DMS153 treated with DMSO at 0.1 percent for 48 hours (cell line): ENCODE measurements around the gene ZDHHC11.
"Not testable (repeated sequence)": the region's sequence is repeated elsewhere in the genome, so short reads cannot be mapped to it uniquely, and the experiment has no call there.

ENCODE experiments used
- DNase-seq: peaks from one replicate; lab custom pipeline; 2025; ENCODE audit not compliant: unreplicated experiment; lab: John Stamatoyannopoulos, UW

Gene ZDHHC11

GRCh38 chr5:815449-815848, 35.3 kb downstream of the ZDHHC11 start:
- DNase-seq: no peak

- DNase-seq: not testable (repeated sequence)
Measured at GRCh38 chr5:813575-813974, 37.2 kb downstream of the ZDHHC11 start.

GRCh38 chr5:811384-811783, 39.4 kb downstream of the ZDHHC11 start:
- not testable (repeated sequence) for DNase-seq

- not testable (repeated sequence) for DNase-seq
Measured at GRCh38 chr5:807719-808514, 42.9 kb downstream of the ZDHHC11 start.

GRCh38 chr5:801472-801871, 49.3 kb downstream of the ZDHHC11 start:
- no peak for DNase-seq

GRCh38 chr5:801055-801454, 49.7 kb downstream of the ZDHHC11 start:
- DNase-seq: not testable (repeated sequence)

- not testable (repeated sequence) for DNase-seq
Measured at GRCh38 chr5:798505-799138, 52.2 kb downstream of the ZDHHC11 start.

GRCh38 chr5:797986-798385, 52.8 kb downstream of the ZDHHC11 start:
- not testable (repeated sequence) for DNase-seq

- DNase-seq: not testable (repeated sequence)
Measured at GRCh38 chr5:795873-796272, 54.9 kb downstream of the ZDHHC11 start.

GRCh38 chr5:794948-795347, 55.8 kb downstream of the ZDHHC11 start:
- DNase-seq: not testable (repeated sequence)

- DNase-seq: not testable (repeated sequence)
Measured at GRCh38 chr5:788703-789102, 62.1 kb downstream of the ZDHHC11 start.

- not testable (repeated sequence) for DNase-seq
Measured at GRCh38 chr5:787857-788233, 62.9 kb downstream of the ZDHHC11 start.

GRCh38 chr5:787224-787856, 63.4 kb downstream of the ZDHHC11 start:
- DNase-seq: not testable (repeated sequence)

- DNase-seq: not testable (repeated sequence)
Measured at GRCh38 chr5:785181-785705, 65.5 kb downstream of the ZDHHC11 start.

GRCh38 chr5:784428-785177, 66.2 kb downstream of the ZDHHC11 start, which contains the start of gene ZDHHC11B:
ZDHHC11B (minus strand) TSS chr5:784729; CDS start chr5:766919, 17,810 bp downstream.
- DNase-seq: peak; percentile 65

GRCh38 chr5:783881-784427, 66.8 kb downstream of the ZDHHC11 start:
- not testable (repeated sequence) for DNase-seq

GRCh38 chr5:783049-783802, 67.6 kb downstream of the ZDHHC11 start:
- not testable (repeated sequence) for DNase-seq

- not testable (repeated sequence) for DNase-seq
Measured at GRCh38 chr5:782356-782755, 68.4 kb downstream of the ZDHHC11 start.

- DNase-seq: not testable (repeated sequence)
Measured at GRCh38 chr5:780571-780970, 70.2 kb downstream of the ZDHHC11 start.

GRCh38 chr5:778967-779366, 71.8 kb downstream of the ZDHHC11 start:
- DNase-seq: not testable (repeated sequence)
